H1 (cell line): ENCODE results near the gene KCND3.

ENCODE experiments used
- CBX5 ChIP-seq: fragments of 300-800, 300-1000 bp; sonication (generic); IDR thresholded peaks from 2 replicates; pipeline ENCODE4 v1.7.1; 2016; ENCODE audit warnings: antibody characterized with exemption, low read length, low read depth
- CEBPB ChIP-seq: IDR thresholded peaks from 2 replicates; pipeline ENCODE4 v1.6.1; 2012; ENCODE audit warnings: low read depth, low read length
- CREB1 ChIP-seq: IDR thresholded peaks from 2 replicates; pipeline ENCODE4 v1.6.1; 2012; ENCODE audit warnings: inconsistent platforms
- EP300 ChIP-seq, 2 experiments: IDR thresholded peaks; 1 replicate in 1 of 2; 2 replicates in 1 of 2; pipeline ENCODE4 v1.6.1; 2011 to 2012; ENCODE audit warnings: low read depth in 2 of 2, low read length in 2 of 2, mild to moderate bottlenecking in 2 of 2, borderline replicate concordance in 1 of 2, inconsistent platforms in 1 of 2, moderate library complexity in 1 of 2
- EZH2 ChIP-seq: fragments of 200-600 bp; sonication (generic); IDR thresholded peaks from 2 replicates; pipeline ENCODE4 v1.7.1; 2012; ENCODE audit warnings: low read depth, mild to moderate bottlenecking, moderate library complexity, low read length, inconsistent platforms; ENCODE audit not compliant: severe bottlenecking
- JUND ChIP-seq: IDR thresholded peaks from 2 replicates; pipeline ENCODE4 v1.6.1; 2011; ENCODE audit warnings: mild to moderate bottlenecking, improper control_type of control experiment, low read length
- POU5F1 ChIP-seq: IDR thresholded peaks from 2 replicates; pipeline ENCODE4 v1.6.1; 2011; ENCODE audit warnings: low read depth, mild to moderate bottlenecking, low read length, moderate library complexity
- SIRT6 ChIP-seq: IDR thresholded peaks from one replicate; pipeline ENCODE4 v1.7.1; 2012; ENCODE audit warnings: low read length, inconsistent platforms
- TAF7 ChIP-seq: optimal IDR thresholded peaks from 2 replicates; pipeline ENCODE3; 2011; ENCODE audit warnings: low read depth, mild to moderate bottlenecking, inconsistent platforms, low read length, moderate library complexity, borderline replicate concordance
- TF ChIP-seq, protein P1 (sequence below), 3 experiments: IDR thresholded peaks; 1 replicate in 2 of 3; 2 replicates in 1 of 3; pipeline versions ENCODE4 v1.5.1 to v1.6.1; 2011; ENCODE audit warnings: low read length in 3 of 3, mild to moderate bottlenecking in 3 of 3, inconsistent platforms in 2 of 3, low read depth in 1 of 3, moderate library complexity in 1 of 3; ENCODE audit not compliant: insufficient read depth in 1 of 3; ENCODE audit errors: control extremely low read depth in 1 of 3

DNA sequence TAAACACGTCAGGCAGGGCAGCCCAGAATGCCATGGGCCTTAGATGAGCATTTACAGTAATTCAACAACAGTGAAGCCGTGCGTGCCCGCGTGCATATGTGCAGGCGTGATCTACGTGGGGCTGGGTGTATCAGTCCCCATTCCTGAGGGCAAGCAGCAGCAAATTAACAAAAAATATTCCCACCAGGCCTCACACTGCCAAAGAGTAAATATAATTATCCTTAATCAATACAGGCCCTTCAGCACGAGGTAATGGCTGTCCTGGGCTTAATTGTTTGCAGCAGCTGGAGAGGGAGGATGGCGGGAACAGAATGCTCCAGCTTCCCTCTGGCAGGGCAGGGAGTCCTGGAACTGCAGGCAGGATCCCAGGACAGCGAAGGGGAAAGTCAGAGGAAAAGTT, 142.0 kb downstream of the KCND3 start:
- TF ChIP-seq, protein P1, sequence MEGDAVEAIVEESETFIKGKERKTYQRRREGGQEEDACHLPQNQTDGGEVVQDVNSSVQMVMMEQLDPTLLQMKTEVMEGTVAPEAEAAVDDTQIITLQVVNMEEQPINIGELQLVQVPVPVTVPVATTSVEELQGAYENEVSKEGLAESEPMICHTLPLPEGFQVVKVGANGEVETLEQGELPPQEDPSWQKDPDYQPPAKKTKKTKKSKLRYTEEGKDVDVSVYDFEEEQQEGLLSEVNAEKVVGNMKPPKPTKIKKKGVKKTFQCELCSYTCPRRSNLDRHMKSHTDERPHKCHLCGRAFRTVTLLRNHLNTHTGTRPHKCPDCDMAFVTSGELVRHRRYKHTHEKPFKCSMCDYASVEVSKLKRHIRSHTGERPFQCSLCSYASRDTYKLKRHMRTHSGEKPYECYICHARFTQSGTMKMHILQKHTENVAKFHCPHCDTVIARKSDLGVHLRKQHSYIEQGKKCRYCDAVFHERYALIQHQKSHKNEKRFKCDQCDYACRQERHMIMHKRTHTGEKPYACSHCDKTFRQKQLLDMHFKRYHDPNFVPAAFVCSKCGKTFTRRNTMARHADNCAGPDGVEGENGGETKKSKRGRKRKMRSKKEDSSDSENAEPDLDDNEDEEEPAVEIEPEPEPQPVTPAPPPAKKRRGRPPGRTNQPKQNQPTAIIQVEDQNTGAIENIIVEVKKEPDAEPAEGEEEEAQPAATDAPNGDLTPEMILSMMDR (IDR thresholded peaks at IDR 0.05; ENCODE audit: control extremely low read depth in 1 of 3, insufficient read depth in 1 of 3, low read depth in 1 of 3, low read length in 3 of 3): no peak
- no peak for TF ChIP-seq JUND
- TF ChIP-seq CEBPB: no peak
- TF ChIP-seq EZH2: no peak
- TF ChIP-seq EP300 (IDR thresholded peaks at IDR 0.05; ENCODE audit: borderline replicate concordance in 1 of 2, low read depth in 2 of 2, low read length in 2 of 2): no peak
- no peak for TF ChIP-seq TAF7
- no peak for TF ChIP-seq POU5F1
- no peak for TF ChIP-seq CREB1
- TF ChIP-seq SIRT6: no peak
- TF ChIP-seq CBX5: no peak
